Tibial artery (tissue), 4 donors: Measurements from ENCODE around the gene FIZ1.
"Not testable (repeated sequence)": the region's sequence is repeated elsewhere in the genome, so short reads cannot be mapped to it uniquely, and the experiment has no call there.

ENCODE experiments used
- DNase-seq, 2 donors: peaks; one replicate each; pipeline ENCODE4 v3.0.0-alpha.2; 2019
- H3K27ac ChIP-seq, 2 donors: fragments of 200-600 bp; sonication (generic) in 1 of 2; 1 replicate in 1 of 2; 2 replicates in 1 of 2; pipeline ENCODE4 v1.5.1; 2018 to 2019; ENCODE audit warnings: mild to moderate bottlenecking in 1 of 2
- H3K27me3 ChIP-seq, 2 donors: fragments of 200-600 bp; sonication (generic) in 1 of 2; one replicate each; pipeline versions ENCODE4 v1.5.1 to v1.6.0; 2016 to 2019
- H3K36me3 ChIP-seq, 3 donors: fragments of 200-600 bp; sonication (generic) in 2 of 3; one replicate each; pipeline ENCODE4 v1.5.1; 2016 to 2019; ENCODE audit warnings: mild to moderate bottlenecking in 2 of 3
- H3K4me1 ChIP-seq, 4 donors: fragments of 200-600 bp; sonication (generic) in 2 of 4; 1 replicate in 3 of 4; 2 replicates in 1 of 4; pipeline ENCODE4 v1.5.1; 2016 to 2019
- H3K4me3 ChIP-seq, 2 donors: fragments of 200-600 bp; sonication (generic) in 1 of 2; 1 replicate in 1 of 2; 2 replicates in 1 of 2; pipeline ENCODE4 v1.5.1; 2018 to 2019; ENCODE audit warnings: mild to moderate bottlenecking in 2 of 2
- H3K9me3 ChIP-seq, 3 donors: fragments of 200-600 bp; sonication (generic) in 1 of 3; one replicate each; pipeline ENCODE4 v1.5.1; 2016 to 2019
- CTCF ChIP-seq, 2 experiments: fragments of 200-600 bp in 1 of 2; fragments of 450-650 bp in 1 of 2; IDR thresholded peaks; one replicate each; pipeline ENCODE4 v1.5.1; 2017 to 2019; ENCODE audit warnings: antibody characterized with exemption in 2 of 2, mild to moderate bottlenecking in 1 of 2, moderate library complexity in 1 of 2
- intact Hi-C: fragments of 100-400 bp; cut with DNase I; formaldehyde crosslinking; loops from one replicate; pipeline ENCODE4 v1.15.0; 2023; ENCODE audit warnings: low total_unique reads

FIZ1 gene

GRCh38 chr19:55585658-55586339 lies 13.5 kb downstream of the FIZ1 start:
- Histone ChIP-seq H3K36me3 (no peaks in the 10 kb centered on the region), H3K4me1 (peaks cover 0 to 35% (median 24%) of the 10 kb centered on the region in 4 donors), H3K27me3 (peaks cover 0 to 20% of the 10 kb centered on the region in 2 donors), H3K4me3 (peak overlapping the region; percentile 31 to 39), H3K27ac (peak overlapping the region; percentile 6 to 30), H3K9me3 (no peaks in the 10 kb centered on the region)
- no peak for TF ChIP-seq CTCF (IDR thresholded peaks at IDR 0.05)
- intact Hi-C loops = no loop called here
- DNase-seq = peak in 1 of 2 donors; percentile 78

DNA sequence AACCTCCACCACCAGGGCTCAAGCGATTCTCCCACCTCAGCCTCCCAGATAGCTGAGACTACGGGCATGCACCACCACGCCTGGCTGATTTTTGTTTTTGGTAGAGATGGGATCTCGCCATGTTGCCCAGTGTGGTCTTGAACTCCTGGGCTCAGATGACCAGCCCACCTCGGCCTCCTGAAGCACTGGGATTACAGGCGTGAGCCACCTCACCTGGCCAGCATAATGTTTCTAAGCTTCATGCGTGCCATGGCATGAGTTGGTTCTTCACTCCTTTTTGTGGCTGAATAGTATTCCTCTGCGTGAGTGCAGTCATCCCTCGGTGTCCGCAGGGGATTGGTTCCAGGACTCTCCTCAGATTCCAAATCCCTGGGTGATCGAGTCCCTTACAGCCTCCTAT lies 14.4 kb downstream of the FIZ1 start:
- no peak for TF ChIP-seq CTCF (IDR thresholded peaks at IDR 0.05)
- Histone ChIP-seq H3K36me3 (no peaks in the 10 kb centered on the region), H3K4me3 (no peak overlapping the region), H3K27me3 (peaks cover 0 to 12% of the 10 kb centered on the region in 2 donors), H3K9me3 (no peaks in the 10 kb centered on the region), H3K4me1 (peaks cover 0 to 38% (median 26%) of the 10 kb centered on the region in 4 donors), H3K27ac (no peak overlapping the region)
- intact Hi-C loops = no loop called here
- no peak for DNase-seq

- H3K36me3 ChIP-seq, intact Hi-C loops, DNase-seq, H3K9me3 ChIP-seq, H3K27ac ChIP-seq, H3K4me3 ChIP-seq: not testable (repeated sequence)
- H3K27me3 ChIP-seq = peaks cover 0 to 10% of the 10 kb centered on the region in 2 donors
- peaks cover 0 to 41% (median 27%) of the 10 kb centered on the region in 4 donors for H3K4me1 ChIP-seq
Measured at GRCh38 chr19:55583897-55584296, 15.4 kb downstream of the FIZ1 start.

DNA sequence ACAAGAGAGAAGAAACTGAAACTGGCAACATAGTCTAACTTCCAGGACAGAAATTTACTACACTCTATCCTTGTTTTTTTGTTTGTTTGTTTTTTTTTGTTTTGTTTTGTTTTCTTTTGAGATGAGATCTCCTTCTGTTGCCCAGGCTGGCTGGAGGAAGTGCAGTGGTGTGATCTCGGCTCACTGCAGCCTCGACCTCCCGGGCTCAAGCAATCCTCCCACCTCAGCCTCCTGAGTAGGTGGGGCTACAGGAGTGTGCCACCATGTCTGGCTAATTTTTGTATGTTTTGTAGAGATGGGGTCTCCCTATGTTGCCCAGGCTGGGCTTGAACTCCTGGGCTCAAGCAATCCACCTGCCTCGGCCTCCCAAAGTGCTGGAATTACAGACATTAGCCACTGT lies 17.0 kb downstream of the FIZ1 start:
- H3K27ac ChIP-seq, DNase-seq, H3K4me3 ChIP-seq, intact Hi-C loops, H3K27me3 ChIP-seq: not testable (repeated sequence)
- Histone ChIP-seq H3K4me1 (peaks cover 0 to 34% (median 27%) of the 10 kb centered on the region in 4 donors), H3K9me3 (peaks cover 0 to 12% (median 0%) of the 10 kb centered on the region in 3 donors), H3K36me3 (peaks cover 8 to 23% (median 21%) of the 10 kb centered on the region in 3 donors)

GRCh38 chr19:55581823-55582223 lies 17.5 kb downstream of the FIZ1 start:
- intact Hi-C loops = no loop called here
- no peak overlapping the region for H3K27ac ChIP-seq
- peaks cover 8 to 28% (median 21%) of the 10 kb centered on the region in 3 donors for H3K36me3 ChIP-seq
- no peak for TF ChIP-seq CTCF (IDR thresholded peaks at IDR 0.05)
- no peak for DNase-seq
- peaks cover 0 to 12% (median 0%) of the 10 kb centered on the region in 3 donors for H3K9me3 ChIP-seq
- no peak overlapping the region for H3K4me3 ChIP-seq
- H3K27me3 ChIP-seq = peaks cover 0 to 4% of the 10 kb centered on the region in 2 donors
- peaks cover 0 to 29% (median 22%) of the 10 kb centered on the region in 4 donors for H3K4me1 ChIP-seq

- DNase-seq = no peak
Measured at GRCh38 chr19:55581145-55581822, 18.0 kb downstream of the FIZ1 start.

More at GRCh38 chr19:55581145-55581822, 18.0 kb downstream of the FIZ1 start:
- peak overlapping the region; percentile 90 to 96 for H3K4me3 ChIP-seq
- peaks cover 0 to 24% (median 19%) of the 10 kb centered on the region in 4 donors for H3K4me1 ChIP-seq
- peaks cover 8 to 30% (median 21%) of the 10 kb centered on the region in 3 donors for H3K36me3 ChIP-seq
- peaks cover 0 to 4% of the 10 kb centered on the region in 2 donors for H3K27me3 ChIP-seq
- peak overlapping the region; percentile 91 to 95 for H3K27ac ChIP-seq
- no peak for TF ChIP-seq CTCF (IDR thresholded peaks at IDR 0.05)
- peaks cover 0 to 12% (median 0%) of the 10 kb centered on the region in 3 donors for H3K9me3 ChIP-seq
- intact Hi-C loops = no loop called here
